IMR-90 (cell line): ENCODE results near the gene KRT4. TPM values are rescaled to one million over a fixed set of nuclear protein-coding genes. Genes with fewer than 3 reads are reported as not detected.

Experiments used
- ATAC-seq: fragments of 200-7000 bp; cut with Tn5 transposase; 2 replicates; pipeline ENCODE4 v1.9.1; 2020; ENCODE audit warnings: low read depth, mild to moderate bottlenecking, moderate library complexity
- BruUV-seq: library from RNA; stranded (reverse); fragments of 400-500 nt; replicated peaks from 2 replicates; lab custom pipeline; 2021; lab: Mats Ljungman, UMichigan
- CTCF ChIA-PET: fragments of 300-600 bp; formaldehyde crosslinking; extraction: SDS; loops from one replicate; lab custom pipeline; 2021; ENCODE audit warnings: antibody characterized with exemption; lab: Yijun Ruan, JAX
- POLR2A ChIA-PET: fragments of 300-600 bp; sonication (Branson Sonifier 250); formaldehyde crosslinking; loops from one replicate; lab custom pipeline; 2022; ENCODE audit warnings: antibody characterized with exemption; ENCODE audit not compliant: unreplicated experiment; lab: Charles Lee
- DNase-seq: peaks from one replicate; pipeline ENCODE4 v3.0.0; 2013
- H2AFZ ChIP-seq: replicated peaks from 2 replicates; pipeline ENCODE3; 2013; ENCODE audit warnings: low read length, mild to moderate bottlenecking; ENCODE audit not compliant: poor library complexity
- H2AK5ac ChIP-seq: 2 replicates; pipeline ENCODE4 v1.6.1; 2013; ENCODE audit warnings: low read depth, low read length, inconsistent platforms
- H2AK9ac ChIP-seq: replicated peaks from 2 replicates; pipeline ENCODE3; 2013; ENCODE audit warnings: mild to moderate bottlenecking, low read depth, low read length, moderate library complexity; ENCODE audit not compliant: poor library complexity
- H2BK120ac ChIP-seq: 2 replicates; pipeline ENCODE4 v1.6.1; 2013; ENCODE audit warnings: low read depth, low read length, inconsistent platforms
- H2BK15ac ChIP-seq: 3 replicates; pipeline ENCODE4 v1.6.1; 2013; ENCODE audit warnings: low read depth, low read length, inconsistent platforms
- H2BK20ac ChIP-seq: 2 replicates; pipeline ENCODE4 v1.6.1; 2013; ENCODE audit warnings: low read depth, mild to moderate bottlenecking, inconsistent platforms, low read length, moderate library complexity
- H2BK5ac ChIP-seq: 2 replicates; pipeline ENCODE4 v1.6.1; 2013; ENCODE audit warnings: mild to moderate bottlenecking, low read depth, low read length, inconsistent platforms; ENCODE audit not compliant: poor library complexity, severe bottlenecking
- H3K14ac ChIP-seq: replicated peaks from 2 replicates; pipeline ENCODE4 v1.6.1; 2013; ENCODE audit warnings: low read depth, low read length, inconsistent platforms
- H3K18ac ChIP-seq: 2 replicates; pipeline ENCODE4 v1.6.1; 2013; ENCODE audit warnings: low read depth, low read length, control low read depth
- H3K23ac ChIP-seq: 2 replicates; pipeline ENCODE4 v1.6.1; 2013; ENCODE audit warnings: low read depth, low read length, inconsistent platforms
- H3K27ac ChIP-seq: 2 replicates; pipeline ENCODE4 v1.5.1; 2013; ENCODE audit warnings: mild to moderate bottlenecking, control low read depth, low read length; ENCODE audit not compliant: insufficient read depth
- H3K27me3 ChIP-seq: 2 replicates; pipeline ENCODE4 v1.6.1; 2013; ENCODE audit warnings: low read length; ENCODE audit not compliant: control insufficient read depth, insufficient read depth
- H3K36me3 ChIP-seq: 2 replicates; pipeline ENCODE4 v1.6.1; 2013; ENCODE audit warnings: low read length, mixed read lengths; ENCODE audit not compliant: control insufficient read depth, insufficient read depth
- H3K4ac ChIP-seq: 2 replicates; pipeline ENCODE4 v1.6.1; 2013; ENCODE audit warnings: low read depth, low read length, inconsistent platforms
- H3K4me1 ChIP-seq: 2 replicates; pipeline ENCODE4 v1.6.1; 2013; ENCODE audit warnings: low read length, mixed read lengths; ENCODE audit not compliant: control insufficient read depth, insufficient read depth
- H3K4me2 ChIP-seq: 2 replicates; pipeline ENCODE4 v1.6.1; 2013; ENCODE audit warnings: low read depth, mild to moderate bottlenecking, control low read depth, low read length, moderate library complexity
- H3K4me3 ChIP-seq: 2 replicates; pipeline ENCODE4 v1.5.1; 2013; ENCODE audit warnings: low read depth, mild to moderate bottlenecking, control low read depth, low read length, moderate library complexity; ENCODE audit not compliant: insufficient read depth
- H3K56ac ChIP-seq: 2 replicates; pipeline ENCODE4 v1.6.1; 2013; ENCODE audit warnings: low read length, inconsistent platforms; ENCODE audit not compliant: insufficient read depth; ENCODE audit errors: extremely low read depth
- H3K79me1 ChIP-seq, 2 experiments: 2 replicates each; pipeline ENCODE4 v1.6.1; 2013; ENCODE audit warnings: low read length in 2 of 2, inconsistent platforms in 1 of 2, low read depth in 1 of 2
- H3K9ac ChIP-seq: 2 replicates; pipeline ENCODE4 v1.6.1; 2013; ENCODE audit warnings: low read depth, low read length, control low read depth
- H3K9me1 ChIP-seq: 2 replicates; pipeline ENCODE4 v1.6.1; 2013; ENCODE audit warnings: low read length, inconsistent platforms; ENCODE audit not compliant: insufficient read depth
- H3K9me3 ChIP-seq: 2 replicates; pipeline ENCODE4 v1.6.1; 2013; ENCODE audit warnings: low read length; ENCODE audit not compliant: control insufficient read depth, insufficient read depth
- H4K20me1 ChIP-seq: 2 replicates; pipeline ENCODE4 v1.6.1; 2013; ENCODE audit warnings: low read length, inconsistent platforms; ENCODE audit not compliant: insufficient read depth
- H4K5ac ChIP-seq: 2 replicates; pipeline ENCODE4 v1.6.1; 2013; ENCODE audit warnings: mild to moderate bottlenecking, low read depth, low read length, control low read depth
- H4K8ac ChIP-seq, 2 experiments: 2 replicates each; pipeline ENCODE4 v1.6.1; 2013; ENCODE audit warnings: low read depth in 2 of 2, low read length in 2 of 2, control low read depth in 1 of 2, inconsistent platforms in 1 of 2
- H4K91ac ChIP-seq: 2 replicates; pipeline ENCODE4 v1.6.1; 2013; ENCODE audit warnings: low read depth, low read length, inconsistent platforms; ENCODE audit not compliant: insufficient read depth
- BHLHE40 ChIP-seq: fragments of 150-350 bp; IDR thresholded peaks from 2 replicates; pipeline ENCODE4 v1.6.1; 2016; ENCODE audit warnings: mild to moderate bottlenecking, low read depth, low read length
- CEBPB ChIP-seq: IDR thresholded peaks from 2 replicates; pipeline ENCODE4 v1.6.1; 2012; ENCODE audit warnings: low read depth, low read length, improper control_type of control experiment
- CHD1 ChIP-seq: IDR thresholded peaks from 2 replicates; pipeline ENCODE4 v1.6.1; 2012; ENCODE audit warnings: low read depth, low read length, improper control_type of control experiment
- CTCF ChIP-seq: conservative IDR thresholded peaks from 2 replicates; pipeline ENCODE4 v1.5.1; 2012; ENCODE audit warnings: mild to moderate bottlenecking, low read depth, low read length, improper control_type of control experiment
- FOS ChIP-seq: fragments of 150-350 bp; IDR thresholded peaks from 2 replicates; pipeline ENCODE4 v1.6.1; 2016; ENCODE audit warnings: low read depth, low read length
- MAFK ChIP-seq: IDR thresholded peaks from 2 replicates; pipeline ENCODE4 v1.6.1; 2012; ENCODE audit warnings: low read depth, low read length, improper control_type of control experiment
- MAZ ChIP-seq: IDR thresholded peaks from 2 replicates; pipeline ENCODE4 v1.6.1; 2012; ENCODE audit warnings: low read depth, mild to moderate bottlenecking, low read length, improper control_type of control experiment, moderate library complexity, borderline replicate concordance
- MXI1 ChIP-seq: IDR thresholded peaks from 2 replicates; pipeline ENCODE4 v1.6.1; 2012; ENCODE audit warnings: low read depth, mild to moderate bottlenecking, low read length, moderate library complexity, borderline replicate concordance
- NFE2L2 ChIP-seq: fragments of 150-350 bp; IDR thresholded peaks from 2 replicates; pipeline ENCODE4 v1.6.1; 2016; ENCODE audit warnings: low read depth, mild to moderate bottlenecking, low read length
- POLR2A ChIP-seq: IDR thresholded peaks from 2 replicates; pipeline ENCODE4 v1.6.1; 2012; ENCODE audit warnings: mild to moderate bottlenecking, low read depth, low read length
- RAD21 ChIP-seq: IDR thresholded peaks from 2 replicates; pipeline ENCODE4 v1.6.1; 2012; ENCODE audit warnings: low read length, improper control_type of control experiment
- RCOR1 ChIP-seq: IDR thresholded peaks from 2 replicates; pipeline ENCODE4 v1.6.1; 2012; ENCODE audit warnings: mild to moderate bottlenecking, low read length, improper control_type of control experiment; ENCODE audit not compliant: insufficient replicate concordance
- RFX5 ChIP-seq: IDR thresholded peaks from 2 replicates; pipeline ENCODE4 v1.8.0; 2012; ENCODE audit warnings: low read depth, mild to moderate bottlenecking, low read length, moderate library complexity
- SMC3 ChIP-seq: fragments of 150-350 bp; IDR thresholded peaks from 2 replicates; pipeline ENCODE4 v1.6.1; 2016; ENCODE audit warnings: low read depth, mild to moderate bottlenecking, antibody characterized with exemption, low read length, moderate library complexity
- USF2 ChIP-seq: fragments of 150-350 bp; IDR thresholded peaks from 2 replicates; pipeline ENCODE4 v1.6.1; 2017; ENCODE audit warnings: mild to moderate bottlenecking, antibody characterized with exemption, low read length, low read depth
- WGBS, 2 experiments: methylation state at CpG; one replicate each; pipeline versions ENCODE4 v1.1.5 to v1.1.7; 2013; ENCODE audit warnings: missing lambda C conversion rate in 2 of 2; ENCODE audit not compliant: insufficient read length in 1 of 2; ENCODE audit errors: extremely low coverage in 2 of 2; 5-methylcytosine and 5-hydroxymethylcytosine counted together
- dilution Hi-C: fragments of 300-500 bp; cut with HindIII; formaldehyde crosslinking; loops from one replicate; pipeline ENCODE4 v1.14.3; 2018; ENCODE audit warnings: low sequenced_read_pairs; ENCODE audit not compliant: unreplicated experiment
- in situ Hi-C: fragments of 300-500 bp; cut with MboI; formaldehyde crosslinking; loops from 3 replicates; pipeline ENCODE4 v1.14.3; 2019; ENCODE audit warnings: low sequenced_read_pairs, inconsistent platforms, mixed read lengths
- intact Hi-C: fragments of 100-400 bp; cut with micrococcal nuclease; formaldehyde crosslinking; loops from 2 replicates; pipeline ENCODE4 v1.10.0; 2022
- polyA plus RNA-seq, 3 experiments: library from polyadenylated mRNA; depleted of rRNA; stranded (reverse); fragments of >200 nt; gene quantifications; 2 replicates each; pipeline ENCODE4 v1.2.3, GENCODE V29; 2012; ENCODE audit warnings: low replicate concordance in 1 of 3
- total RNA-seq: library from RNA; depleted of rRNA; stranded (reverse); fragments of >200 nt; gene quantifications from 2 replicates; pipeline ENCODE4 v1.2.3, GENCODE V29; 2012
- TF ChIP-seq, protein P1 (sequence below): fragments of 150-350 bp; IDR thresholded peaks from 2 replicates; pipeline ENCODE4 v1.6.1; 2016; ENCODE audit warnings: low read depth, mild to moderate bottlenecking, low read length, moderate library complexity, borderline replicate concordance

The KRT4 gene
- total and polyA plus RNA-seq, 2 of the 4 experiments (the other 2 are of a cell fraction), result under 0.01 to 0.07 TPM

- Histone ChIP-seq H4K20me1 (no peaks in the 10 kb centered on the region), H2BK15ac (peak overlapping the region; percentile 32; the same call in 1 of the 3 replicates), H3K9me3 (no peaks in the 10 kb centered on the region), H3K4me3 (no peak overlapping the region), H2BK5ac (no peak overlapping the region), H3K79me1 (no peaks in the 10 kb centered on the region), H2AK5ac (0 out of 2 replicates have a peak overlapping the region, but pooled peaks have one; percentile 76), H3K9me1 (peaks cover 20% of the 10 kb centered on the region), H4K91ac (peak overlapping the region; percentile 51), H3K27me3 (peaks cover 8% of the 10 kb centered on the region), H2AFZ (no peak overlapping the region), H4K8ac (peak overlapping the region in 1 of 2 experiments; percentile 38; a peak in 2 of 4 replicates), H2BK20ac (peak overlapping the region; percentile 71; the same call in 1 of the 2 replicates), H3K56ac (no peak overlapping the region), H3K4me1 (peaks cover 18% of the 10 kb centered on the region), H3K9ac (no peak overlapping the region), H2AK9ac (no peak overlapping the region), H4K5ac (no peak overlapping the region), H3K23ac (no peak overlapping the region), H2BK120ac (peak overlapping the region; percentile 54), H3K14ac (no peak overlapping the region), H3K4ac (peak overlapping the region; percentile 63), H3K18ac (no peak overlapping the region), H3K4me2 (no peak overlapping the region), H3K36me3 (no peaks in the 10 kb centered on the region), H3K27ac (no peak overlapping the region; the same call in 1 of the 2 replicates)
- TF ChIP-seq, protein P1, sequence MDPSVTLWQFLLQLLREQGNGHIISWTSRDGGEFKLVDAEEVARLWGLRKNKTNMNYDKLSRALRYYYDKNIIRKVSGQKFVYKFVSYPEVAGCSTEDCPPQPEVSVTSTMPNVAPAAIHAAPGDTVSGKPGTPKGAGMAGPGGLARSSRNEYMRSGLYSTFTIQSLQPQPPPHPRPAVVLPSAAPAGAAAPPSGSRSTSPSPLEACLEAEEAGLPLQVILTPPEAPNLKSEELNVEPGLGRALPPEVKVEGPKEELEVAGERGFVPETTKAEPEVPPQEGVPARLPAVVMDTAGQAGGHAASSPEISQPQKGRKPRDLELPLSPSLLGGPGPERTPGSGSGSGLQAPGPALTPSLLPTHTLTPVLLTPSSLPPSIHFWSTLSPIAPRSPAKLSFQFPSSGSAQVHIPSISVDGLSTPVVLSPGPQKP, result no peak
- TF ChIP-seq USF2 (0 out of 2 replicates have a peak, but pooled peaks have one; percentile 24), RAD21 (no peak), NFE2L2 (0 out of 2 replicates have a peak, but pooled peaks have one; percentile 10), CTCF (no peak), BHLHE40 (no peak; the same call in 1 of the 2 replicates), FOS (peak; percentile 87), SMC3 (no peak), POLR2A (no peak), MAFK (no peak), MAZ (peak; percentile 5; the same call in 1 of the 2 replicates), CEBPB (peak; percentile 26; the same call in 1 of the 2 replicates), RFX5 (no peak), MXI1 (no peak), RCOR1 (no peak), CHD1 (no peak)
- POLR2A ChIA-PET, result no interaction called here
- no TSS peak for BruUV-seq
- dilution Hi-C loops, result no loop called here
- WGBS, 2 experiments, result no CpG with 5 or more reads among the region's 9 CpGs
- CTCF ChIA-PET, result no interaction called here
- intact Hi-C loops, result no loop called here
- in situ Hi-C loops, result no loop called here
- ATAC-seq (peak; percentile 78), DNase-seq (peak; percentile 91)
Observed at GRCh38 chr12:52837413-52837741, 23.5 kb upstream of the KRT4 start.
